GM18951 (cell line): ENCODE results near the gene JCHAIN.

Source experiments
- POLR2A ChIP-seq: IDR thresholded peaks from 4 replicates; pipeline ENCODE4 v1.6.1; 2011; ENCODE audit warnings: mild to moderate bottlenecking; ENCODE audit not compliant: insufficient read length, insufficient read depth; ENCODE audit errors: extremely low read depth
- in situ Hi-C: fragments of 300-500 bp; cut with MboI; formaldehyde crosslinking; loops from one replicate; pipeline ENCODE4 v1.12.0; 2022; ENCODE audit warnings: low sequenced_read_pairs, mixed read lengths, inconsistent platforms; ENCODE audit not compliant: unreplicated experiment

Gene JCHAIN

GRCh38 chr4:70666369-70666768 lies at the start of gene JCHAIN:
JCHAIN (minus strand) TSS chr4:70666508; CDS start chr4:70666490, 18 bp downstream.
- TF ChIP-seq POLR2A = no peak
- in situ Hi-C loops = no loop called here

GRCh38 chr4:70715097-70715496 lies 48.8 kb upstream of the JCHAIN start:
- no peak for TF ChIP-seq POLR2A
- in situ Hi-C loops = no loop called here

GRCh38 chr4:70714079-70714887 lies 48.0 kb upstream of the JCHAIN start:
- in situ Hi-C loops = no loop called here
- no peak for TF ChIP-seq POLR2A

- no peak for TF ChIP-seq POLR2A
- in situ Hi-C loops = no loop called here
These were observed 47.3 kb upstream of the JCHAIN start for GRCh38 chr4:70713453-70714078.

GRCh38 chr4:70712604-70713452 lies 46.5 kb upstream of the JCHAIN start:
- no peak for TF ChIP-seq POLR2A
- in situ Hi-C loops = no loop called here

- no peak for TF ChIP-seq POLR2A
These were observed 45.8 kb upstream of the JCHAIN start for GRCh38 chr4:70712150-70712549.

GRCh38 chr4:70711599-70711998 lies 45.3 kb upstream of the JCHAIN start:
- TF ChIP-seq POLR2A = no peak
- in situ Hi-C loops = no loop called here

More at GRCh38 chr4:70712150-70712549, 45.8 kb upstream of the JCHAIN start:
- in situ Hi-C loops = no loop called here

GRCh38 chr4:70709611-70710205 lies 43.4 kb upstream of the JCHAIN start:
- in situ Hi-C loops = no loop called here
- no peak for TF ChIP-seq POLR2A

- no peak for TF ChIP-seq POLR2A
- in situ Hi-C loops = no loop called here
These were observed 40.2 kb upstream of the JCHAIN start for GRCh38 chr4:70706516-70706915.

- in situ Hi-C loops = no loop called here
- TF ChIP-seq POLR2A = no peak
These were observed 39.7 kb upstream of the JCHAIN start for GRCh38 chr4:70706044-70706461.

- TF ChIP-seq POLR2A = peak; percentile 56
- in situ Hi-C loops = no loop called here
These were observed 39.1 kb upstream of the JCHAIN start for GRCh38 chr4:70705183-70706043.

- TF ChIP-seq POLR2A = no peak
- in situ Hi-C loops = no loop called here
These were observed 38.5 kb upstream of the JCHAIN start for GRCh38 chr4:70704931-70705182.

- in situ Hi-C loops = no loop called here
- TF ChIP-seq POLR2A = peak; percentile 50
These were observed 38.1 kb upstream of the JCHAIN start for GRCh38 chr4:70704215-70704930.
